Measurements from ENCODE around the gene C5AR2. TPM values are rescaled to one million over a fixed set of nuclear protein-coding genes. Genes with fewer than 3 reads are reported as not detected.
A peak's percentile ranks its signal among the peaks of the same experiment; 100 is the strongest.

The C5AR2 gene
- total RNA-seq, 1 experiment from 2014 or later: not detected

DNA sequence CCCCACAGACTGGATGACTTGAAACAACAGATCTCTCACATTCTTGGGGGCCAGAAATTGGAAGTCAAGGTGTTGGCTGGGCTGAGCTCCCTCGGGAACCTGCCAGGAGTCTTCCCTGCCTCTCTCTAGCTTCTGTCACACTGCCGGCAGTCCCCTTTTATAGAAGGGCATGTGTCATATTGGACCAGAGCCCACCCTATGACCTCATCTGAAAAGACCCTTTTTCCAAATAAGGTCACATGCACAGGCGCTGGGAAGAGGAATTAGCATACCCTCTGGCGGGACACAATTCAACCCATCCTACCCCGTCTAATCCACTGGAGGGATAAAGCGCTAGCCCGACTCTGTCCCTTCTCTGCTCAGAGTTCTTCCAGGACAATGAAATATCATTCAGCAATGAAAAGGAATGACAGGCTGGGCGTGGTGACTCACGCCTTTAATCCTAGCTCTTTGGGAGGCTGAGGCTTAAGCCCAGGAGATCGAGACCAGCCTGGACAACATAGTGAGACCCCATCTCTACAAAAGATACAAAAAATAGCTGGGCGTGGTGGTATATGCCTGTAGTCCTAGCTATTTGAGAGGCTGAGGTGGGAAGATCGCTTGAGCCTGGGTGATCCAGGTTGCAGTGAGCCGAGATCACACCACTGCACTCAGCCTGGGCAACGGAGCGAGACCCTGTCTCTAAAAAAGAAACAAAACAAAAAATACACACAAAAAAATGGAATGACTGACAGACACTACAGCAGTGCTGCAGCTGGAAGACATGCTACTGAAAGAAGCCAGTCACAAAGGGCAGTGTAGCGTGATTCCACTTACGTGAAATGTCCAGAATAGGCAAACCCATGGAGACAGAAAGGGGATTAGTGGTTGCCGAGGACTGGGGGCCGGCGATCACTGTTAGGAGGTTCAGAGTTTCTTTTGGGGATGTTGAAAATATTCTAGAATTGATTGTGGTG is 58.8 kb downstream of the C5AR2 start:
- no peak overlapping the region for H3K4ac ChIP-seq (ENCODE audit: low read depth, low read length)
- H3K79me2 ChIP-seq (ENCODE audit: insufficient read depth, low read length): no peaks in the 10 kb centered on the region
- peak overlapping the region; percentile 19 to 79 (median 27); a peak in 6 of 7 replicates for H3K27ac Mint-ChIP-seq
- H3K18ac ChIP-seq (ENCODE audit: insufficient read length, low read depth, low read length): no peak overlapping the region
- no peak overlapping the region for H3T11ph ChIP-seq (ENCODE audit: low read length)
- H3K23me2 ChIP-seq (ENCODE audit: insufficient read length, low read depth, low read length, poor library complexity, severe bottlenecking): no peaks in the 10 kb centered on the region
- peaks cover 0 to 20% (median 14%) of the 10 kb centered on the region in 3 experiments; a peak in 6 of 7 replicates for H3K36me3 Mint-ChIP-seq (ENCODE audit: insufficient read depth in 1 of 3, low read depth in 3 of 3)
- H3K56ac ChIP-seq (ENCODE audit: insufficient read length, low read depth, low read length): no peak overlapping the region
- no peak overlapping the region for H3K27ac ChIP-seq (ENCODE audit: insufficient read length, low read depth, low read length)
- no peak overlapping the region for H4K91ac ChIP-seq (ENCODE audit: insufficient read length, low read depth, low read length)
- peaks cover 1% of the 10 kb centered on the region; the same call in 1 of the 2 replicates for H3K27me3 Mint-ChIP-seq (ENCODE audit: low read depth)
- H2BK120ac ChIP-seq (ENCODE audit: low read depth, low read length, poor library complexity, severe bottlenecking): no peak overlapping the region
- H2BK12ac ChIP-seq (ENCODE audit: insufficient read length, low read depth, low read length): no peak overlapping the region
- no CpG with 5 or more reads among the region's 20 CpGs for WGBS (ENCODE audit: extremely low coverage, insufficient read length, low lambda C conversion rate)
- H3K14ac ChIP-seq (ENCODE audit: insufficient read depth, low read length): no peak overlapping the region
- H4K8ac ChIP-seq (replicated peaks; ENCODE audit: insufficient read length, low read depth, low read length): no peak overlapping the region
- H2BK15ac ChIP-seq (ENCODE audit: low read depth, low read length): no peak overlapping the region
- no peak for DNase-seq
- no peak overlapping the region for H4K5ac ChIP-seq (ENCODE audit: insufficient read length, low read depth, low read length)
- H3K9me3 ChIP-seq (ENCODE audit: control insufficient read depth, low read depth, low read length): no peaks in the 10 kb centered on the region
- no peaks in the 10 kb centered on the region for H4K20me1 ChIP-seq (ENCODE audit: control insufficient read depth, insufficient read depth, insufficient read length)
- no peak overlapping the region for H2AK5ac ChIP-seq (ENCODE audit: insufficient read length, low read length)
- H3K79me1 ChIP-seq (ENCODE audit: insufficient read depth, low read depth, low read length, poor library complexity, severe bottlenecking): no peaks in the 10 kb centered on the region
- no peak overlapping the region for H2BK5ac ChIP-seq (ENCODE audit: insufficient read length, low read length)
- peaks cover 27 to 31% of the 10 kb centered on the region in 2 experiments for H3K4me1 Mint-ChIP-seq
- H2AFZ ChIP-seq (ENCODE audit: low read length): no peak overlapping the region
- TF ChIP-seq, protein P1, sequence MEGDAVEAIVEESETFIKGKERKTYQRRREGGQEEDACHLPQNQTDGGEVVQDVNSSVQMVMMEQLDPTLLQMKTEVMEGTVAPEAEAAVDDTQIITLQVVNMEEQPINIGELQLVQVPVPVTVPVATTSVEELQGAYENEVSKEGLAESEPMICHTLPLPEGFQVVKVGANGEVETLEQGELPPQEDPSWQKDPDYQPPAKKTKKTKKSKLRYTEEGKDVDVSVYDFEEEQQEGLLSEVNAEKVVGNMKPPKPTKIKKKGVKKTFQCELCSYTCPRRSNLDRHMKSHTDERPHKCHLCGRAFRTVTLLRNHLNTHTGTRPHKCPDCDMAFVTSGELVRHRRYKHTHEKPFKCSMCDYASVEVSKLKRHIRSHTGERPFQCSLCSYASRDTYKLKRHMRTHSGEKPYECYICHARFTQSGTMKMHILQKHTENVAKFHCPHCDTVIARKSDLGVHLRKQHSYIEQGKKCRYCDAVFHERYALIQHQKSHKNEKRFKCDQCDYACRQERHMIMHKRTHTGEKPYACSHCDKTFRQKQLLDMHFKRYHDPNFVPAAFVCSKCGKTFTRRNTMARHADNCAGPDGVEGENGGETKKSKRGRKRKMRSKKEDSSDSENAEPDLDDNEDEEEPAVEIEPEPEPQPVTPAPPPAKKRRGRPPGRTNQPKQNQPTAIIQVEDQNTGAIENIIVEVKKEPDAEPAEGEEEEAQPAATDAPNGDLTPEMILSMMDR (conservative IDR thresholded peaks at IDR 0.05): no peak
- no peak overlapping the region for H3K23ac ChIP-seq (ENCODE audit: insufficient read length, low read depth, low read length)
- H3K9ac ChIP-seq (ENCODE audit: extremely low read depth, insufficient read length, low read length): no peak overlapping the region
- H2BK20ac ChIP-seq (ENCODE audit: low read depth, low read length, poor library complexity, severe bottlenecking): no peak overlapping the region
- H3K4me3 Mint-ChIP-seq: peak overlapping the region in 1 of 2 experiments; percentile 43; a peak in 3 of 5 replicates
- peaks cover 20 to 25% of the 10 kb centered on the region in 2 experiments for H3K9me3 Mint-ChIP-seq
- H3K27me3 ChIP-seq (ENCODE audit: insufficient read depth, low read length): no peaks in the 10 kb centered on the region
- no peaks in the 10 kb centered on the region for H3K4me1 ChIP-seq (ENCODE audit: insufficient read depth, low read length)
- no peak overlapping the region for H3K4me2 ChIP-seq (ENCODE audit: insufficient read depth, insufficient read length, low read length)

Measured in H9 (cell line).